Activated naive CD4-positive, alpha-beta T cell treated with anti-CD3 and anti-CD28 coated beads for 36 hours (primary cell): ENCODE data around the gene HEXIM1. TPM values are rescaled to one million over a fixed set of nuclear protein-coding genes. Genes with fewer than 3 reads are reported as not detected.

Experiments used
- CTCF ChIA-PET: fragments of 350-600 bp; sonication (Branson Sonifier 250); formaldehyde crosslinking; loops from one replicate; lab custom pipeline; 2021; ENCODE audit warnings: antibody characterized with exemption; lab: Charles Lee
- DNase-seq: peaks from one replicate; pipeline ENCODE4 v3.0.0-alpha.2; 2020
- H3K27ac Mint-ChIP-seq: one replicate; pipeline ENCODE4 v1.8.0; 2021; ENCODE audit warnings: mild to moderate bottlenecking, mixed read lengths
- H3K27me3 Mint-ChIP-seq: one replicate; pipeline ENCODE4 v1.8.0; 2021; ENCODE audit warnings: low read depth, mixed read lengths
- H3K36me3 Mint-ChIP-seq: one replicate; pipeline ENCODE4 v1.8.0; 2021; ENCODE audit warnings: low read depth, mixed read lengths
- H3K4me1 Mint-ChIP-seq: one replicate; pipeline ENCODE4 v1.8.0; 2021; ENCODE audit warnings: low read depth, mixed read lengths
- H3K4me3 Mint-ChIP-seq: one replicate; pipeline ENCODE4 v1.8.0; 2021; ENCODE audit warnings: mild to moderate bottlenecking, moderate library complexity, mixed read lengths
- H3K9me3 Mint-ChIP-seq: one replicate; pipeline ENCODE4 v1.8.0; 2021; ENCODE audit warnings: mixed read lengths
- intact Hi-C: fragments of 100-400 bp; cut with micrococcal nuclease; formaldehyde crosslinking; loops from one replicate; pipeline ENCODE4 v1.15.1; 2023
- total RNA-seq, 2 experiments: library from RNA; stranded (reverse); gene quantifications; one replicate each; pipeline ENCODE4 v1.2.3, GENCODE V29; 2021

The HEXIM1 gene
- total RNA-seq, 2 experiments from 2014 or later: 24.3 to 24.7 TPM

DNA sequence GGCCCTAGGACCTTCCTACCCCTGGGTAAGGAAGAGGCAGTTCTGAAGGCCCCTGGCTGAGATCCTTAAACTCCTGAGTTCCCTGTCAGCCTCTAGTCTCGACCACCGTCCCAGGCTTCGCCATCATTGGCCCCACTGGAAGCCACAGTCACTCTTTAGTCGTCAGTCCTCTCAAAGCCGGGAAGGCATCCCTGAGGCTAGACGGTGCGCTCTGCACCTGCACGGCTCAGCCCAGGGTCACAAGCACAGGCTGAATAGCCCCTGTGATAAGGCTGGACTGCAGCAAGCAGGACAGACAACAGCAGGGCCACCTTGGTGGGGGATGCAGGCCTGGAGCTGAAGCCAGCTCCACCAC lies 3.3 kb upstream of the HEXIM1 start:
- peaks cover 13% of the 10 kb centered on the region for H3K36me3 Mint-ChIP-seq
- intact Hi-C loops: no loop called here
- CTCF ChIA-PET: interaction anchor here (0.6 to 3.7 kb wide), 4 partner anchors 10 to 95 kb away, joined by 3 to 25 read pairs (median 6); partner anchors contain the start of gene ACBD4
- peaks cover 33% of the 10 kb centered on the region for H3K4me1 Mint-ChIP-seq
- peak overlapping the region; percentile 54 for H3K4me3 Mint-ChIP-seq
- no peak for DNase-seq
- H3K27me3 Mint-ChIP-seq: no peaks in the 10 kb centered on the region
- peak overlapping the region; percentile 24 for H3K27ac Mint-ChIP-seq
- H3K9me3 Mint-ChIP-seq: no peaks in the 10 kb centered on the region

DNA sequence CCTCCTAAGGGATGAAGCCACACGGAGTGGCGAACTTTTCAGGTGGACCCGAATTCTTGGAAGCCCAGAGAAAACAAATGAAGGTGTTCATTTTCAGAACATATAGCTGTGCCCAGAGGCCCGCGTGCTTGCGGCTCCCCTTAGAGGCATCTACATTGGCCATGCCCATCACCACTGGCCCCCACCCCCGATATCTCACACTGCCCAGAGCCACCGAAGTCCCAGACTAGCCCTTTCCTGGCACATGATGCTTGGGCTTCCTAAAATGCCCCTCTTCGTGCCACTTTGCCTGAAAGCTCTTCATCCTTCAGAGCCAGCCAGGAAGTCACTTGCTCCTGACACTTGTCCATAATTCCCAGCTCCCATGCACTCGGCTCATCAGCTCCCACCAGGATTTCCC lies 2.1 kb upstream of the HEXIM1 start:
- H3K9me3 Mint-ChIP-seq: no peaks in the 10 kb centered on the region
- peak overlapping the region; percentile 97 for H3K4me3 Mint-ChIP-seq
- intact Hi-C loops: no loop called here
- H3K36me3 Mint-ChIP-seq: peaks cover 17% of the 10 kb centered on the region
- H3K27ac Mint-ChIP-seq: peak overlapping the region; percentile 100
- DNase-seq: no peak
- H3K4me1 Mint-ChIP-seq: peaks cover 40% of the 10 kb centered on the region
- CTCF ChIA-PET: interaction anchor here (3.7 kb wide), 1 partner anchor 11 kb away, joined by 25 read pairs; the partner anchor contains the start of gene ACBD4
- no peaks in the 10 kb centered on the region for H3K27me3 Mint-ChIP-seq

DNA sequence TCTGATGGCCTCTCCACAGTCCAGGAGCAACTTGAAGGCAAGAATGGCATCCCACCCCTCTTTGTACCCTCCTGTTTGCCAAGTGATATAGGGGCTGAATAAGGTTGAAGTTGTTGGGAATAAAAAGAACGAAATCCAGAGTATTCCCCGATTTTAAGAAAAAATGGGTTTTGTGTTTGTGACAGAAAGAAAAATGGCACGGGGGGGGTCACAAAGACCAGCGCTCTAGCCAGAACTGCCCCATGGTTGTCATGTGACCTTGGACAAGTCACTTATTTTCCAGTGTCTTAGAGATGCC lies 1.7 kb upstream of the HEXIM1 start:
- CTCF ChIA-PET: interaction anchor here (3.7 kb wide), 1 partner anchor 11 kb away, joined by 25 read pairs; the partner anchor contains the start of gene ACBD4
- peaks cover 17% of the 10 kb centered on the region for H3K36me3 Mint-ChIP-seq

DNA sequence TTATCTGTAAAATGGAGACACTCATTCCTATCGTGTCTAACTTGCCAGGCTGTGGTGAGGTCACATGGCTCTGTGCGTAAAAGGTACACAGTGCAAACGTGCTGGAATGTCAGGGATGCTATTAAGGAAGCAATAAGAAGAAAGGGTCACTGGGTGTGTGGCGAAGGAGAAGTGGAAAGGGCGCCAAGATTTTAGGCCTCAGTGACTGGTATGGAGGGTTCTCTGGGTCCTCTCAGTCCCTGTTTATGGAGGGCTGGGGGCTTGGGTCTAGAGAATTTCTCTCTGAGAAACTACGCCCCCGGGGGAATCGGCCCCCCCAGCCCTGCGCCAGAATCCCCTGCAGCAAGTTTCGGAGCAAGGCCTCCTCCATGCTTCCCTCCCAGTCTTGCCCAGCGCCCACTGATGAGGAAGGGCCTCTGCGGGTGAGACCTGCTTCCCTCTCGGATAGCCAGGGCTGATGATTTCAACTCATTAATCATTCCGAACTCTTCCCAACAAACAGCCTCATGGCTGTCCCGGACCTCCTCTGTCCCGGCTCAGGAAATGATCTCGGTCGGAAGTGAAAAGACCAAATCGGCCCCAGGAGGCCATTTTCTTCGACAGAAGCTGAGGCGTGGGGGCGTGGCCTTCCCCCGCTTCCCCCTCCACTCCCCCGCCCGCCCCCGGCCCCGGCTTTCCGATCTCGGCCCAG lies 1.2 kb upstream of the HEXIM1 start:
- peak overlapping the region; percentile 100 for H3K27ac Mint-ChIP-seq
- H3K4me3 Mint-ChIP-seq: peak overlapping the region; percentile 97
- CTCF ChIA-PET: interaction anchor here (3.7 to 16.6 kb wide), 3 partner anchors 11 to 51 kb away, joined by 25 to 252 read pairs (median 82); partner anchors contain the start of genes ACBD4 and PLCD3
- H3K27me3 Mint-ChIP-seq: no peaks in the 10 kb centered on the region
- no peaks in the 10 kb centered on the region for H3K9me3 Mint-ChIP-seq
- peaks cover 17% of the 10 kb centered on the region for H3K36me3 Mint-ChIP-seq
- intact Hi-C loops: no loop called here
- DNase-seq: peak; percentile 79
- peaks cover 46% of the 10 kb centered on the region for H3K4me1 Mint-ChIP-seq

More for the DNA sequence above, 1.7 kb upstream of the HEXIM1 start:
- intact Hi-C loops: no loop called here
- peak overlapping the region; percentile 100 for H3K27ac Mint-ChIP-seq
- H3K27me3 Mint-ChIP-seq: no peaks in the 10 kb centered on the region
- DNase-seq: no peak
- H3K4me3 Mint-ChIP-seq: peak overlapping the region; percentile 97
- peaks cover 44% of the 10 kb centered on the region for H3K4me1 Mint-ChIP-seq
- H3K9me3 Mint-ChIP-seq: no peaks in the 10 kb centered on the region

DNA sequence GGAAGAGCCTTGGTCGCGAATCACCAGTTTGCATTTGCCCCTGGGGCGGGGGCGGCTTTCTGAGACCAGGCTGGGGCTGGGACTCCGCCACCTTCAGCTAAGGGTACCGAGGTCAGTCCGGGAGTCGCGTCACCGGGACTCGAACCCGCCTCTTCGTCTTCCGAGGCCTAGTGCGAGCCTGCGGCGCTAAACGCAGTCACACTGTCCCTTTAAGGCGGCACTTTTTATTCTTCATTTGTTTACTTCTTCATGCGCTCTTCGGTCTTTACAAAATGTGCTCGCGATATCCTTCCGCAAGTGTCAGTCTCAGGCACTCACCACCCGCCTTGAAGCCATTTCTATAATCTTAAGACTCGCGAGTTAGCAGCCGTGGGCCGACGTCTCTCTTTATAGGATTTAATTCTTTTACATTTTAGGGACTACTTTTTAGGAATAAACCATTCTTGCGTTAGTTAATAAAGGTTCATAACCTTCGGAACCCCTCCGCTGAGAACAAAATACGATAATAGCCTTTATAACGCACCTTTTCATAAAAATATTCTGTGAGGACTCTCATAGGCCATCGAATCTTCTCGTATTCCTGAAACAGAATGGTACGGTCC lies 593 bp upstream of the HEXIM1 start:
- Mint-ChIP-seq H3K27ac (peak overlapping the region; percentile 100), H3K9me3 (no peaks in the 10 kb centered on the region), H3K4me1 (peaks cover 46% of the 10 kb centered on the region), H3K4me3 (peak overlapping the region; percentile 97), H3K27me3 (no peaks in the 10 kb centered on the region), H3K36me3 (peaks cover 17% of the 10 kb centered on the region)
- DNase-seq: peak; percentile 83
- intact Hi-C loops: loop anchor here (1.0 kb wide), 7 partner anchors 12 to 165 kb away; partner anchors contain the start of genes ACBD4, HEXIM2 and NMT1
- CTCF ChIA-PET: interaction anchor here (0.7 to 16.6 kb wide), 7 partner anchors 12 to 167 kb away, joined by 3 to 252 read pairs (median 25); partner anchors contain the start of genes ACBD4, DCAKD, HEXIM2 and PLCD3

DNA sequence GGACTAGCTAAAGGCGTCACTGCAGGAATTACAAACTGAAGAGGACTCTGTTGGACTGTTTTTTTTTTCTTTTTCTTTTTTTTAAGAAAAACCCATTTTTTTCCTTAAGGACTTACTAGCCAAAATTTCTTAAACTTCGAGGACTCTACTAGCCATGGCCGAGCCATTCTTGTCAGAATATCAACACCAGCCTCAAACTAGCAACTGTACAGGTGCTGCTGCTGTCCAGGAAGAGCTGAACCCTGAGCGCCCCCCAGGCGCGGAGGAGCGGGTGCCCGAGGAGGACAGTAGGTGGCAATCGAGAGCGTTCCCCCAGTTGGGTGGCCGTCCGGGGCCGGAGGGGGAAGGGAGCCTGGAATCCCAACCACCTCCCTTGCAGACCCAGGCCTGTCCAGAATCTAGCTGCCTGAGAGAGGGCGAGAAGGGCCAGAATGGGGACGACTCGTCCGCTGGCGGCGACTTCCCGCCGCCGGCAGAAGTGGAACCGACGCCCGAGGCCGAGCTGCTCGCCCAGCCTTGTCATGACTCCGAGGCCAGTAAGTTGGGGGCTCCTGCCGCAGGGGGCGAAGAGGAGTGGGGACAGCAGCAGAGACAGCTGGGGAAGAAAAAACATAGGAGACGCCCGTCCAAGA lies 878 bp downstream of the HEXIM1 start:
- Mint-ChIP-seq H3K9me3 (no peaks in the 10 kb centered on the region), H3K4me3 (peak overlapping the region; percentile 97), H3K27ac (peak overlapping the region; percentile 100), H3K36me3 (peaks cover 17% of the 10 kb centered on the region), H3K27me3 (no peaks in the 10 kb centered on the region), H3K4me1 (peaks cover 36% of the 10 kb centered on the region)
- intact Hi-C loops: no loop called here
- CTCF ChIA-PET: interaction anchor here (0.7 to 16.6 kb wide), 19 partner anchors 12 to 236 kb away, joined by 3 to 252 read pairs (median 5); partner anchors contain the start of genes ACBD4, DCAKD, HEXIM2 and PLCD3
- peak; percentile 84 for DNase-seq

DNA sequence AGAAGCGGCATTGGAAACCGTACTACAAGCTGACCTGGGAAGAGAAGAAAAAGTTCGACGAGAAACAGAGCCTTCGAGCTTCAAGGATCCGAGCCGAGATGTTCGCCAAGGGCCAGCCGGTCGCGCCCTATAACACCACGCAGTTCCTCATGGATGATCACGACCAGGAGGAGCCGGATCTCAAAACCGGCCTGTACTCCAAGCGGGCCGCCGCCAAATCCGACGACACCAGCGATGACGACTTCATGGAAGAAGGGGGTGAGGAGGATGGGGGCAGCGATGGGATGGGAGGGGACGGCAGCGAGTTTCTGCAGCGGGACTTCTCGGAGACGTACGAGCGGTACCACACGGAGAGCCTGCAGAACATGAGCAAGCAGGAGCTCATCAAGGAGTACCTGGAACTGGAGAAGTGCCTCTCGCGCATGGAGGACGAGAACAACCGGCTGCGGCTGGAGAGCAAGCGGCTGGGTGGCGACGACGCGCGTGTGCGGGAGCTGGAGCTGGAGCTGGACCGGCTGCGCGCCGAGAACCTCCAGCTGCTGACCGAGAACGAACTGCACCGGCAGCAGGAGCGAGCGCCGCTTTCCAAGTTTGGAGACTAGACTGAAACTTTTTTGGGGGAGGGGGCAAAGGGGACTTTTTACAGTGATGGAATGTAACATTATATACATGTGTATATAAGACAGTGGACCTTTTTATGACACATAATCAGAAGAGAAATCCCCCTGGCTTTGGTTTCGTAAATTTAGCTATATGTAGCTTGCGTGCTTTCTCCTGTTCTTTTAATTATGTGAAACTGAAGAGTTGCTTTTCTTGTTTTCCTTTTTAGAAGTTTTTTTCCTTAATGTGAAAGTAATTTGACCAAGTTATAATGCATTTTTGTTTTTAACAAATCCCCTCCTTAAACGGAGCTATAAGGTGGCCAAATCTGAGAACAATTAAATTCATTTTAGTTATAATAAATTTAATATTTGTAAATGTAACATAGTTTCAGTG lies 1.7 kb downstream of the HEXIM1 start:
- Mint-ChIP-seq H3K4me1 (peaks cover 33% of the 10 kb centered on the region), H3K9me3 (no peaks in the 10 kb centered on the region), H3K36me3 (peaks cover 17% of the 10 kb centered on the region), H3K4me3 (peak overlapping the region; percentile 97), H3K27me3 (no peaks in the 10 kb centered on the region), H3K27ac (peak overlapping the region; percentile 100)
- peak; percentile 66 for DNase-seq
- intact Hi-C loops: no loop called here
- CTCF ChIA-PET: interaction anchor here (0.6 to 16.6 kb wide), 20 partner anchors 11 to 165 kb away, joined by 3 to 252 read pairs (median 5); partner anchors contain the start of genes ACBD4, HEXIM2 and PLCD3

DNA sequence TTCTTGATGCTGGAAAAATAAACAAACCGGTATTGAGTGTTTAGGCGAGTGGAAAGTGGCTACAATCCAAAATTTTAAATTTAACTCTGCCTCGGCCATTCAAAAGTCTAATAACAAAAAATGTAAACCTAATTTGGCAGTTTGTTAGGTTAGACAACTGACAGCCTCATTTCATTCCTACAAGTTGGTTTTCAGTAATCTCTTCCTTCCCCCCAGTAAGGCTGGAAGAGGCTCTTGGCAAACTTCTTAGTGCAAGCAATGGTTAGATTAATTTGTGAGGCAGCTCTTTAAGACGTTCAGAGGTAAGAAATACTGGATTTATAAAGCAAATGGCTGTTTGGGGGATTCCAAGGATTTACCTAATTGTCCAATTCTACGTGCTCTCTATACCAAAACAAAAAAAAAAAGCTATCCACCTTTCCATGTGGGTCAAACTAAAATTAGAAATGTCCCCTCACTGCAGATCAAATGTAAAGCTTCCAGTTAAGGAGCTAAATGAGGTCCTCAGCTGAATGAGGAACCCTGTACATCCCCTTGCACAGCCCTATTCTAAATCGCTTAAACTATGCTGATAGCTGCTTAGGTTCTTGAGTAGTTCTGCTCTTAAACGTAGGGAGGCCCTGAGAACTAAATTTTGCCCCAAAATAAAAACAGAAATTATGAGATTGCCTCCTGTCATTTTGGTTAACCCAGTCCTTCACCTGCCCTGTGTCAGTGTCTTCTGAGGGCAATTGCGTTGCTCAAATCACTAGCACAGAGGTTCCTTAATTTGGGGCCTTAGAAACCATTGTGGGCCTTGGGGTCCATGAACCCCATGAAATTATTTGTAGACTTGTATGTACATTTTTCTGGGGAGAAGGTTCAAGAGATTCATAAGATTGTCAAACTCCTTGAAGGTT lies 2.9 kb downstream of the HEXIM1 start:
- Mint-ChIP-seq H3K27me3 (no peaks in the 10 kb centered on the region), H3K9me3 (no peaks in the 10 kb centered on the region), H3K4me3 (peak overlapping the region; percentile 50), H3K4me1 (peaks cover 33% of the 10 kb centered on the region), H3K27ac (peak overlapping the region; percentile 68), H3K36me3 (peaks cover 17% of the 10 kb centered on the region)
- DNase-seq: no peak
- intact Hi-C loops: no loop called here
- CTCF ChIA-PET: interaction anchor here (0.7 to 16.6 kb wide), 11 partner anchors 10 to 160 kb away, joined by 3 to 252 read pairs (median 23); partner anchors contain the start of genes ACBD4, HEXIM2 and PLCD3

DNA sequence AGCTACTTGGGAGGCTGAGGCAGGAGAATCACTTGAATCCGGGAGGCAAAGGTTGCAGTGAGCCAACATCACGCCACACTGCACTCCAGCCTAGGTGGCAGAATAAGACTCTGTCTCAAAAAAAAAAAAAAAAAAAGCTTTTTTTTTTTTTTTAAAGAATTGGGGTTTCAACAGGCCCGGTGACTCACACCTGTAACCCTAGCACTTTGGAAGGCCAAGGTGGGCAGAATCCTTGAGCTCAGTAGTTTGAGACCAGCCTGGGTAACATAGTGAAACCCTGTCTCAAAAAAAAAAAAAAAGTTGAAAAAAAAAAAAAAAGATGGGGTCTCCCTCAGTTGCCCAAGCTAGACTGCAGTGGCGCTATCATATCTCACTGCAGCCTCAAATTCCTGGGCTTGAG lies 6.8 kb downstream of the HEXIM1 start:
- intact Hi-C loops: no loop called here
- no peak for DNase-seq
- CTCF ChIA-PET: interaction anchor here (0.6 to 16.6 kb wide), 4 partner anchors 18 to 66 kb away, joined by 3 to 252 read pairs (median 16); partner anchors contain the start of genes ACBD4 and PLCD3
- H3K4me3 Mint-ChIP-seq: no peak overlapping the region
- H3K27me3 Mint-ChIP-seq: no peaks in the 10 kb centered on the region
- no peaks in the 10 kb centered on the region for H3K9me3 Mint-ChIP-seq
- H3K36me3 Mint-ChIP-seq: peaks cover 21% of the 10 kb centered on the region
- peak overlapping the region; percentile 54 for H3K27ac Mint-ChIP-seq
- peaks cover 48% of the 10 kb centered on the region for H3K4me1 Mint-ChIP-seq

DNA sequence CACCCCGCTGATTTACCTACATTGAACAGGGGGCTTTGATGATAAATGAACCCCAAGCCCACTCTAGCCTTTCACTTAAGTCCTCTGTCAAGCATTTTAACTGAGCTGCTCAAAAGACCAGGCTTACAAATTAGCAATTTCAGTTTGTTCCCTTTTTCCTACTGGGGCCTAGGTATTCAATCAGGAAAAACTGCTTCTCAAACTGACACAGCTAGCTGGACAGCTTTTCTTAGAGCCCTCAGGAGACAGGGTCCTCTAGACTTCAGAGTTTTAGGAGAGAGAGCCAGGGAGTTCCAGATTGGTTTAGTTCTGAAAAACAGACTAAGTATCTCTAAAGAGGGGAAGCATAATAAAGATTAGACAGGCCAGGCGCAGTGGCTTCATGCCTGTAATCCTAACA lies 7.2 kb downstream of the HEXIM1 start:
- Mint-ChIP-seq H3K4me3 (no peak overlapping the region), H3K27me3 (no peaks in the 10 kb centered on the region), H3K9me3 (no peaks in the 10 kb centered on the region), H3K27ac (peak overlapping the region; percentile 54), H3K4me1 (peaks cover 47% of the 10 kb centered on the region), H3K36me3 (peaks cover 20% of the 10 kb centered on the region)
- CTCF ChIA-PET: interaction anchor here (0.6 to 16.6 kb wide), 5 partner anchors 18 to 74 kb away, joined by 3 to 252 read pairs (median 10); partner anchors contain the start of genes ACBD4 and PLCD3
- DNase-seq: no peak
- intact Hi-C loops: no loop called here
